Urothelium cell line (cell line): ENCODE data around the gene ANKRD29.
"Not testable (repeated sequence)": the region's sequence is repeated elsewhere in the genome, so short reads cannot be mapped to it uniquely, and the experiment has no call there.

Experiments
- DNase-seq: peaks from one replicate; pipeline ENCODE4 v3.0.0; 2011; ENCODE audit warnings: low spot score, mixed read lengths
- FAIRE-seq: peaks from 2 replicates; lab custom pipeline; 2011; peaks lifted over from hg19 to GRCh38; lab: Jason Lieb, UNC

Gene ANKRD29

DNA sequence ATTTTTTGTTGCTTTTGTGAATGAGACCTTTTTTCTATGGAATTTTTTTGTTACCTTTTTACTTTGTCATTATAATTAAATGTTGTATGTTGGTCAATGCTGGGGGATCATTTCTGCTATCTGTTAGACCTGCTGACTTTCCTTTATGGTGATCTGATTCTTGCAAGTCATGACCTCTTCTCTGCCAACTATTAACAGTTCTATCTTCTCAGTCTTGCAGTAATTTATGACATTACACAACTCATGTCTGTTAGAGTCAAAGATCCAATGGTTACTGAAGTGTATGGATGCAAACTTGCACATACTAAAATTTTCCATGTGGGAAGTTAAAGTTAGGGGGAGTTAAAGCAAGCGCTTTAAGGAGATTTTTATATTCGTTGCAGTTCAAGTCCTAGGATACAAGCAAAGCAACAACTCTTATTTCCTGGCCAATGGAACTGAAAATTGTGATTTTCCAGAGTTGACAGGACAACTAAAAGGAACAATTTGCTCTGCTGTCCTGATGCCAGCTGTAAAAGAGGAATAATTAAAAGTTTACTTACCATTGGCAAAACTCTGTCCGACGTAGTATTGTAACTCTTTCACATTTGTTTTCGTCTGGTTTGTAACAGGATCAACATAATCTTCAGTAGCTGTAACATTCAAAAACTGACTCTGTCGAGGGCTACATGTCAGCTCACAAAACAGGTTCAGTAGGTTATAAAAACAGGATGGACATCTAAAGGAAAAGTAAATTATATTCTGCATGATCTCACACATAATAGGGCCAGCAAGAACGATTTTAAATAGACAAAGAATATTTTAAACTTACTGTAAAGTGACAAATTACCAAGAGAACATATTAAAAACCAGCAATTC lies 94.2 kb downstream of the ANKRD29 start:
- DNase-seq: no peak
- FAIRE-seq: no peak

DNA sequence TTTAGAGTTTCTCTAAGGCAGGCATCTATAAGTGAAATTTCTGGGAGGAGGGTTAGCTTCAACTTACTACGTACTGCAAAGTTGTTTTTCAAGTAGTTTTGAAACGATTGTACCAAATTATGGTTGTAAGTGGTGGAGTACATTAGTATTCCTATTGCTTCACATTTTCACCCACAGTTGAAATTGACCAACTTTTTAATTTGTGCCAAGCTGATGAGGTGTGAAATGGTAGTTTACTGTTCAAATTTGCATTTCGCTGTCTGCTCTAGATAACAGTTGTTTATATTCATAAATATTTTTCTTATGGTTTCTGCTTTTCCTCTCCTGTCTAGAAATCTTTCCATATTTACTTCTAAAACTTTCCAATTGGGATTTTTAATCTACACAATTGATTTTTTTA lies 95.0 kb downstream of the ANKRD29 start:
- FAIRE-seq (no peak), DNase-seq (no peak)

DNA sequence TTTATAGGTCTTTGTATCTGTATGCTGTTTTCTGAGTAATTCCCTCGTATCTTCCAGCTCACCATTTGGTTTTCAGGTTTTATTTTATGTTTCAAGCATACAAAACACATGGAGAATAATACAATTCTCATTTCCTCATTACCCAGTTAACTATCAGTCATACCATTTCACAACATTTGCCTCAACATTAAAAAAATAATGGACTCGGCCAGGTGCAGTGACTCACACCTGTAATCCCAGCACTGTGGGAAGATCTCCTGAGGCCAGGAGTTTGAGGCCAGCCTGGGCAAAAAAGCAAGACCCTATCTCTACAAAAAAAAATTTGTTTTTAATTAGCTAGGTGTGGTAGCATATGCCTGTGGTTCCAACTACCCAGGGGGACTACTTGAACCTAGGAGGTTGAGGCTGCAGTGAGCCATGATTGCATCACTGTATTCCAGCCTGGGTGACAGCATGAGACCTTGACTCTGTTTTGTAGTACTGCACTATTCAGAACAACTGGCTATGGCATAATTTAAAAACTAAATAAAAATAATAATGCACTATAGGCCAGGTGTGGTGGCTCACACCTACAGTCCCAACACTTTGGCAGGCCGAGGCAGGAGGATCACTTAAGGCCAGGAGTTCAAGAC lies 96.7 kb downstream of the ANKRD29 start:
- DNase-seq (no peak), FAIRE-seq (no peak)

DNA sequence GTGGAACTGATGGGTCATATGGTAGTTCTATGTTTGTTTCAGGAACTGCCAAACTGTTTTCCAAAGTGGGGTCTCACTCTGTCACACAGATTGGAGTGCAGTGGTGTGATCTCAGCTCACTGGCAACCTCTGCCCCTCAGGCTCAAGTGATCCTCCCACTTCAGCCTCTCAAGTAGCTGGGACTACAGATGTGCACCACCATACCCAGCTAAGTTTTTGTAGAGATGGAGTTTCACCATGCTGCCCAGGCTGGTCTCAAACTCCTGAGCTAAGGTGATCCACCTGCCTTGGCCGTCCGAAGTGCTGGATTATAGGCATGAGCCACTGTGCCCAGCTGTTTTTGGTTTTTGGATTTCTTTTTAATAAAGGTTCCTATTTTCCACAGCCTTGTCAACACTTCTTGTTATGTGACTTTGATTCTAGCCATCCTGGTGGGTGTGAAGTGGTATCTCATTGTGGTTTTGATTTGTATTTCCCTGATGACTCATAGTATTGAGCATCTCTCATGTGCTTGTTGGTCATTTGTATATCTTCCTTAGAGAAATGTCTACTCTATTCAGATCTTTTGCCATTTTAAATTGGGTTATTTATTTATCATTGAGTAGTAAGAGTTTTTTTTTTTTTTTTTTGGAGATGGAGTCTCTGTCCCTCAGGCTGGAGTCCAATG lies 99.2 kb downstream of the ANKRD29 start:
- FAIRE-seq (no peak), DNase-seq (no peak)

DNA sequence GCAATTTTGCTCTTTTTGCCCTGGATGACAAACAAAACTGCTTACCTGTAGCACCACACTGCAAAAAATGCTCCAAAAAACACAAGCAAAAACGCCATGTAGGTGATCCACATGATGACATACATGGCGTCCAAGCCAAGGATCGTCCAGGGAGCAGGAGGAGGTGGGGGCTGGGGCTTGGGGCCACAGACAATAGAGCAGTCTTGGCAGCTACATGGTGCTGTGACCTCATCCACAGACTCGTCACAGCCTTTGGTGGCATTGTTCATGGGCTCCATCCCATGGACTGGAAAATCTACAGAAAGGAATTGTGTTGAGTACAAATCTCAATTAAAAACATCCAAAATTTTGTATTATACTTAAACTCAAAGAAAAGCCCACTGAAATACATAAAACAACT lies 102.5 kb downstream of the ANKRD29 start:
- FAIRE-seq (no peak), DNase-seq (no peak)

DNA sequence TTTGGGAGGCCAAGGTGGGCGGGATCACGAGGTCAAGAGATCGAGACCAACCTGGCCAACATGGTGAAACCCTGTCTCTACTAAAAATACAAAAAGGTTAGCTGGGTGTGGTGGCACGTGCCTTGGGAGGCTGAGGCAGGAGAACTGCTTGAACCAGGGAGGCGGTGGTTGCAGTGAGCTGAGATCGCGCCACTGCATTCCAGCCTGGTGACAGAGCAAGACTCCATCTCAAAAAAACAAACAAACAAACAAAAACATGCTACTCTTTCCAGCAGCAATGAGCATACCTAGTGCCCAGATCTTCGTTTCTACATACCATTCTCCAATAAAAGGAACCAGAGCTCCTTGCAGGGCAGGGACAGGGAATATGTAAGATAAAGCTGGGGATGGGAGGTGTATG lies 105.2 kb downstream of the ANKRD29 start:
- DNase-seq, FAIRE-seq: not testable (repeated sequence)

DNA sequence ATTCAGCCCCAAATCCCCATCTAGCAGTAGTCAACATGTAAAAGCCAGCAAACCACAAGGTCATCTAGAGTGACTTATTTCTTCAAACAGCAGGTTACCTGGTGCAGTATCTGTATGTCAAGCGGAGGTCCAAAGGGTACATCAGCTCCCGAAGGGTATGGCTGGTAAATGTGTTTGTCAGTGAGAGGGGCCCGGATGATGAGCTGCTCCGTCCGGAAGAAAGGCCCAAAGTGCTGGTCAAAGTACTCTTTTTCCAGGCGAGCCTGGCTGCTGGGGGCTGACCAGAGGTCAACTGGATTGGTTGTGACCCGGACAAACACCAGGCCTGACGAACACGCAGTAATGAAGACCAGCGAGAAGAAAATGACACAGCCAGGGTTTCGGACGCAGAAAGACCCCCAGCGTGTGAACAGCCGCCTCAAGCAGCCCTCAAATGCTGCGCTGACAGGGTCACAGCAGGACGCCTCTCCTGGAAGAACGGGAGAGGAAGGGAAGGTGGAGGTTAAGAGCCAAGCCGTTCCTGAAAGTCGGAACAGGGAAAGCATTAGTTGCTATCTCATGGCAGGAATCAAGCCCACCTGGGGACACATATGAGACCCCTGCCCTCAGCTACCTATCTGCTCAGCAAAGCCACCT lies 106.4 kb downstream of the ANKRD29 start:
- FAIRE-seq (no peak), DNase-seq (no peak)

DNA sequence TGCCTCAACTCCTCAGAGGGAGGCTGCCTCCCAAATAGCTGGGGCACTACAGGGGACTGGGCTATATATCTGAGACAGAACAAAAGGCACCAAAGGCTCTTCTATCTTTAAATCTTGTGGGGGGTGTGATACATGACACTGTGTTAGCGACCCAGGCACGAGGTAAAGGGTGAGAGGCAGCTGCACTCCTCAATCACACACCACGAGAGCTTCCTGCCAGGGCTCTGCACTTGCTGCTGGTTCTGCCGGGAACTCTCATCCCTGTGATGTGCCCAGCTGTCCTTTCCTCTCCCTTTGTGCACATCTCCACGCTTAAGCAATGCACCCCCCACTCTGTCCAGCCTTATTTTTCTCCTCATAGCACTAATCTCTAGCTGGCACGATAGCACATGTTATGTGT lies 108.8 kb downstream of the ANKRD29 start:
- DNase-seq (no peak), FAIRE-seq (no peak)

DNA sequence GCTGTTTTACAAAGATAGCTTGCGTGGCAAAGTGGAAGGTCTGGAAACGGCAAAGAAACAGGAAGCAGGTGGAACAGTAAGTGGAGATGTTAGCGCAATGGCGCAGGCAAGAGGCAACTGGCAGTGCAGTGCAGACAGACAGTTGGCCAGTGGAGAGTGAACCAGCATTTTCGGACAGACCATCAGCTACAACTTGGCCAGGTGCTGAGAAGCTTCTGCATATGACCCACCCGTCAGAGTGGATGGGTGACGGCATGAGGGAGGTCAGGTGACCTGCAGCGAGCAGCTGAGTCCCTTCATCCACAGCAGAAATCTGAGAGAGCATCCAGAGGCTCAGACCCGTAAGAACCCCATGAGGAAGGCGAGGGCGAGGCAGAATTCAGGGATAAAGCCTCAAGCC lies 110.2 kb downstream of the ANKRD29 start:
- DNase-seq (no peak), FAIRE-seq (no peak)

DNA sequence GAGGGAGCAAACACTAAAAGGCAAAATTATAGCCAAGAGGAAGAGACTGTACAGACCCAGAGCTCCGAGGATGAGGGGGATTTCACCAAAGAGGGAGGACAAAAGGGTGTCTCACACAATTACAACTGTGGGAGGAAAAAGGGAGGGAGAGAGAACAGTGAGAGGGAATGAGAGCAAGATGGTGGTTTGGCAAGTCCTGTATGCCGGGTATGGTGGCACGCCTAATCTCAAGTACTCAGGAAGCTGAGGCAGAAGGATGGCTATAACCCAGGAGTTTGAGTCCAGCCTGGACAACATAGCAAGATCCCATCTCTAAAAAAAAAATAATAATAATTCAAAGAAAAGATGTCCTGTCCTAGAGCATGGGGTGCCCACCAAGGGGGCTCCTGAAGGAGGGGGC lies 110.7 kb downstream of the ANKRD29 start:
- no peak for DNase-seq
- no peak for FAIRE-seq

DNA sequence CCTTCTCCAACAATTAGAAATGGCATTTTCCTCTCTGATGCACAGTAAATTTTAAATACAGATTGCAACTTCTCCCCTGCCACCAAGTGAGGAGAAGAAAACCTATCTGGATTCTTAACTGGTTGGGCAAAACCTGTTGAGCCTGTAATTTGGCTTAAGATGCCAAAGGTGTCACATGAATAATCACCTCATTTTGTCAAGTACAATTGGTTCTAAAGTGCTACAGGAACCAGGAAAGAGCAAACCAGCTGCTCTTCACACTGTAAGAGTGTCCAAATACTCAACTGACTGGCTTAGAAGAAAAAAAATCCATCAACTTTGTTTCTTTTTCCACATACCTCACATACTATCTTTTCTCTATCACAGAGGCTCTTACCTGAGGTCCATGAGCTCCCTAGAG lies 111.8 kb downstream of the ANKRD29 start:
- no peak for DNase-seq
- FAIRE-seq: no peak
